Activated CD8-positive, alpha-beta memory T cell treated with anti-CD3 and anti-CD28 coated beads, Interleukin-2, amount 50 U/mL, for 48 hours (primary cell): ENCODE measurements around the gene FNDC3A.
A peak's percentile ranks its signal among the peaks of the same experiment; 100 is the strongest.

ENCODE experiments used
- DNase-seq: peaks from one replicate; pipeline ENCODE4 v3.0.0-alpha.2; 2020

Gene FNDC3A

DNA sequence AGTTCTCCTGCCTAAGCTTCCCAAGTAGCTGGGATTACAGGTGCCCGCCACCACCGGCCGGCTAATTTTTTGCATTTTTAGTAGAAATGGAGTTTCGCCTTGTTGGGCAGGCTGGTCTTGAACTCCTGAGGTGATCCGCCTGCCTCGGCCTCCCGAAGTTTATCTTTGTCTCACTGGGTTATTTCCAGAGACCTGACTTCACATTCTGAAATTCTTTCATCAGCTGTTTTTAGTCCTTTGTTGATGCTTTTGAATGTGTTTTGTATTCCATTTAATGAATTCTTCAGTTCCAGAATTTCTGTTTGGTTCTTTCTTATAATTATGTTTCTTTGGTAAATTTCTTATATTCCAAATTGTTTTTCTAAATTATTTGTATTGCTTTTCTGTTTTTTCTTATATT lies 189.0 kb downstream of the FNDC3A start:
- DNase-seq, result no peak

DNA sequence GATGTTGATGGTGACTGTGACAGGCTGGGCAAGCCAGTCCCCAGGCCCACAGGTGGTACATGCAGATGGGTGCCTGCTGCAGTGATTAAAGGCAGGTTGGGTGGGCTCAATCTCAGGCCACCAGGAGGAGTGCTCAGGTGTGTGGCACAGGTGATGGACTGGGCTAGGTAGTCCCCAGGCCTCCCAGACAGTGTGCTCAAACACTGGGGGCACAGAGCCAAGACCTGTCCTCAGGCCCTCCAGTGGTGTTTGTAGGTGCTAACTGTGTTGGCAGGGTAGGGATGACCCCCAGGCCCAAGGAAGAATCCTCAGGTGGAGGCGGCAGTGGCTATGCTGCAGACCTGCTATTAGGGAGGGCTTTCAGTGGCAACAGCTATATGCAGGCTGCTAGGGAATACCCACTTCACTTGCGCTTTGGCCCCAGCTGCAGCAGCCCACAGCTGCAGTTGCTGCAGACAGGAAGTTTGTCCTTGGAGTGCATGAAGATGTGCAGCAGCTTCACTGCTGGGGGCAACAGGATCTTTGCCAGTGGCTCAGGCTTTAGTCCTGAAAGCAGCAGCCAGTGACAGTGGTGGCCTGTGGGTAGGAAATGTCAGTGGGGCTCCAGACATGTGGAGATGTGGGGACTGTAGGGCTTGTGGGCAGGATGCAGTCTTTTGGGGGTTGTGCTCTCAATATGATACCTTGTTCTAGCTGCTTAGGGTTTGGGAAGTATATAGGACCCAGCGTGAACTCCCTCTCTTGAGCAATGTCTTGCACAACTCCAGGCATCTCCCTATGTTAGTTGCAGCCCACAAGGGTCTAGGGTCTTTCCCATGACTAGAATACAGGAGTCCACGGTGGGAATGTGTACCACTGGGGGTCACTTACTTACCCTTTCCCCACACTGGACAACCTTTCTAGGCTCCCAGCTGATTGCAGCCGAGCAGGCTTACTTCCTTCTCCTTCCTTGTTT lies 190.4 kb downstream of the FNDC3A start:
- DNase-seq, result no peak

DNA sequence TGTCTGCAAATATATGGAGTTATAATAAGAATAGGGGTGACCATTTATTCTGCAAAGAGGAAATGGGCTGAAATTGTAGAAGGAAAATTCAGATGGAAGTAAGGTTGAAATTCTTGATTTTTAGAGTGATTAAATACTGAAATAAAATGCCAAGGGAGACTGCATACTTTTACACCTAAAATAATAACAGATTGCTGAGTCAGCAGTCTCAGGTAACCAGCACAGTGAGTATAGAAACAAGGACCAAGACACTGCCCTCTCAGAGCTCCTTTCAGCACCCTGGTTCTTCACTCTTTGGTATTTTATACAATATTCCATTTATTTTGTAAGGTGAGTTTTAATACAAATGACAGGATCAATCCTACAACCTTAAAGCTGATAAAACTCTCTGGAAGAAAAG lies 195.6 kb downstream of the FNDC3A start:
- DNase-seq, result no peak

DNA sequence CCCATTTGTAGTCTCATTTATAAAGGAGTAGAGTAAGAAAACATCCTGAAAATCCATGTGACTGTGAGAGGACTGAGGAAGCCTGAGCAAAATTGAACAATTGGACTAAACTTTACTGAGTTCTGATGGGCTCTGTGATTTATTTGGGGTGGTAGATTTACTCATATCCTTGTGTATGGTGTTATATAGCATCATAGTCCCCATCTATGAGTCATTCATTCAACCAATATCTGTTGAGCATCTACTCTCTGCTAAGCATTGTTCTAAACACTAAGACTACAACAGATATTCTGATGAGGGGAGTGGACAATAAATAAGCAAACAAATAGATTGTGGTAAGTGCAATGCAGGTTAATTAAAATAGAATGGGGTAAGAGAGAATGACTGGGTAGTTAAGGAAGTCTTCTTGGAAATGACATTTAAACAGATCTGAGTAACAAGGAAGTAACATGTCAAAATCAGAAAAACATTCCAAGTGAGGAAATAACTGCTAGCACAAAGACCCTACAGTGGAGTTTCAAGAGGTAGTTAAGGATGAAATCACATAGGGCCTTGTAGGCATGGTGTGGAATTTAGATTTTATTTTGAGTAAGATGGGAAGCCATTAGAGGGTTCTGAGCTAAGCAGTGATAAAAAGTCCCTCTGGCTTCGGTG lies 208.1 kb downstream of the FNDC3A start:
- DNase-seq, result no peak

DNA sequence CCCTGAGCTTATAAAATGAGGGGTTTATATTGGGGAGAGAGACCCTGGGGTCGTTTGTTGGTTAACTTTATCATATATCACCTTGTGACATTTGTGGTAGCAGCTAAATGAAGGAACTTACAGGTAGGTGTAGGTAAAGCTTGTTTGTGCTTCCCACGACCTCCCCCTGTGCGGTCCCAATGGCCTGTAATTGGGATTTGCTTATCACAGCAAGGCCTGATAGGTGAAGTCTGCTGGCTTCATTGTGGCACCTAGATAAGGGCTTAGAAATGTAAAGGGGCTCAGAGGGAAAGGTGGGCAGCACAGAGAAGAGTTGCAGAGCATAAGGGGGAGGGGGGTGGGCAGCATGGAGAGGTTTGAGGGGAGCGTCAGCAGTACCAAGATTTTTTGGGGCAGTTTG lies 208.9 kb downstream of the FNDC3A start:
- no peak for DNase-seq

GRCh38 chr13:49185264-49185663 lies 209.6 kb downstream of the FNDC3A start:
- DNase-seq, result no peak

- DNase-seq, result no peak
These were observed 215.2 kb downstream of the FNDC3A start for GRCh38 chr13:49190901-49191300.

DNA sequence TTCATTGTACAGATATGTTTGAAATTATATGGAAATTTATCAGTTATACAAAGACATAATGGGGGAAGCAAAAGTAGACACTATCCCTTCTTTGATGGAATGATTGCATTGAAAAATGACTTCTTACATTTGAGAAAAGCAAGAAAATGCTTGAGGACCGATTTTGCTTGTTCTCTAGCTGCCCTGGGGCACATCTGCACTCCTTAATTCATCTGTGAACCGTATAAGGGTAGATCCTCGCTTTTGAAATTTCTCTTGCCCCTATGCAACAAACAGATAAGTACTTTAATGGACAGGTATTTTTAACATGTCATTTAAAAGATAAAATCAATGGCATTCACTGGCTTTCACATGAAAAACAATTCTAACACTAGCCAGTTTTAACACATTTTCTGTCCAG lies 230.9 kb downstream of the FNDC3A start:
- no peak for DNase-seq

- DNase-seq, result no peak
These were observed 232.9 kb downstream of the FNDC3A start for GRCh38 chr13:49208619-49209018.

DNA sequence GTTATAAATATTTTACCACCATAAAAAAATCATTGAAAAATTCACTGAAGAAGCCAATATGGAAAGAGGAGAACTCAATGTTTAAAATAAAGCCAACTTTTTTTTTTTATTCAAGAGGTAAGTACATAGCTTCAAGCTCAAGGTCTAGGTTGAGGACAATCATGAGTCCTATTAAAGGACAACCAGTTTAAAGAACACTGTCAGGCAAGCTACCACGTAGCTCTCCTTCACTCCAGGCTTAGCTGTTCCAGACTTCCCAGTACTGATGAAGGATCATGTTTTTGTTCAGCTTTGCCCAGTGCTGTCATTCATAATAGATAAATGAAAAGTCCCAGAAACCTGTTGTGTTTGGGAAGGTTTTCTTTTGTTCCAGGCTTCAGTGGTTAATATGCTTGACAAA lies 234.4 kb downstream of the FNDC3A start:
- no peak for DNase-seq

DNA sequence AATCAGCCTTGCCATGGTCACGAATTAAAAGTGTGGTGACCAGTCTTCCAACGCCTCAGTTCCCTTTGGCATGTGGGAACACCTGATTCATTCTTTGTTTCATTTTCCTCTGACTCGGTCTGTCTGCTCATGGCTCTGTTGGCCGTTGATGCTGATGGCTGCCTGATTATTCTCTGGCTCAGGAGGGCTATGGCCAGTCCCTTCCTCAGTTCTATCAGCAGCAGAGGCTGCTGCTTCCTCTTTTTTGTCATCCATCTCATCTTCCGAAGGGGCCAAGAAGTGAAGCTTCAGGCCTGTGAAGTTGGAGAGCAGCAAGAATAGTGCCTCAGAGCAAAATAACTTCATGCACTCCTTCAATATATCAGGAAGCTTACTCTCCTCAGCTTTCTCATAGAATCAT lies 235.0 kb downstream of the FNDC3A start:
- DNase-seq, result no peak

GRCh38 chr13:49213539-49213938 lies 237.8 kb downstream of the FNDC3A start:
- DNase-seq, result no peak

- DNase-seq, result no peak
These were observed 238.5 kb downstream of the FNDC3A start for GRCh38 chr13:49213997-49214916.

DNA sequence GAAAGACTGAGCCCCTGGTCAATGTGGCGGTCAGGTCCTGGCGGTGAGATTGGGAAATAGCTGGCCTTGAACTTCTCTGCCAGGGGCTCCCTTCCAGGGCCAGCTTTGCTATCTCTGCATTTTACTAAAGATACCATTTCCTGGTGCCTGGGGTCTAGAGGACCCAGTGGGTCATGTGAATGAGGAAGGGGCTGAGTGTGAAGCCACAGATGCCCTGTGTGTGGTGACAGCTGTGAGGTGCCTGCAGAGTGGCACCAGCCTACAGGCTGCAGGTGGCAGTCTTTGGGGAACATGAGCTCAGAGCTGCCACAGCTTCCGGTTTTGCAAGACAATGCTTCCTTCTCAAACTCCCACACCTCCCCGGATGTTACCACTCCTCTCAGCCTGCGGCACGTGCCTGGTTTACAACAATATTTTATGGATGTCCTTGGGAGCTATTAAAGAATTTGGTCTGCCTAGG lies 239.2 kb downstream of the FNDC3A start:
- peak; percentile 63 for DNase-seq

DNA sequence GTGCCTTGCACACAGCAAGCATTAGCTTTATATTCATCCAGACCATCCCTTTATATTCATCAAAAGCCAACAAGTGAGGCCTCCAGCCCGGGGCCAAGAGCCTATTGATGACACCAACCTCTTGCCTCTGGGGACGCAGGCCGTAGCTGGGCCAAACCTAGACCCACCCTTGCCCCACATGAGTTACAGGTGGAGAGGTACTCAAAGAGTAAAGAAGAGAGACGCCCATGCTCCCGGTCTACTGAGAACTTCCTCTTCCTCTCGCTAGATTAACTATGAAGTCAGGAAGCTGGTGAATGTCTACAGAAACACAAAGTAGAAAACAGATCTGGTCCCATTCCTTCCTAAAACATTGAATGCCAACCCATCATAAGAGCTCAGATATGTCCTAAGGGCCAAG lies 240.6 kb downstream of the FNDC3A start:
- DNase-seq, result no peak

- no peak for DNase-seq
These were observed 242.3 kb downstream of the FNDC3A start for GRCh38 chr13:49217962-49218492.

- no peak for DNase-seq
These were observed 242.9 kb downstream of the FNDC3A start for GRCh38 chr13:49218493-49219051.

DNA sequence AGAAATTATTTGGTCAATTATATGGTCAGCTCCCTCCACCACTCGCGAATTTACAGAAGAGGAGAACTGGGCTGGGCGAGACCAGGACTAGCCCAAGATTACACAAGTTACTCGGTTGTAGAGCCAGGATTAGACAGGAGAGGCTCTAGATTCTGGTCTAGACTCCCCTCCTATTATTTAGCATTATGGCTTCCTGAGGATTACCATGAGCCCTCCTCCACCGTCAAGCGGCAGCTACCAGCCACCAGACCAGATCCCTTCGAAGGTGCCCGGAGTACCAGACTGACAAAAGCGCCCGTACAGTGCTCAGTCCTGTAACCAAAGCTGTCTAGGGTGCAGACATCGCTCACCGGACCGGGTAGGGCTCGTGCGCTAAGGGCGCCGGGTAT lies 243.9 kb downstream of the FNDC3A start:
- no peak for DNase-seq

DNA sequence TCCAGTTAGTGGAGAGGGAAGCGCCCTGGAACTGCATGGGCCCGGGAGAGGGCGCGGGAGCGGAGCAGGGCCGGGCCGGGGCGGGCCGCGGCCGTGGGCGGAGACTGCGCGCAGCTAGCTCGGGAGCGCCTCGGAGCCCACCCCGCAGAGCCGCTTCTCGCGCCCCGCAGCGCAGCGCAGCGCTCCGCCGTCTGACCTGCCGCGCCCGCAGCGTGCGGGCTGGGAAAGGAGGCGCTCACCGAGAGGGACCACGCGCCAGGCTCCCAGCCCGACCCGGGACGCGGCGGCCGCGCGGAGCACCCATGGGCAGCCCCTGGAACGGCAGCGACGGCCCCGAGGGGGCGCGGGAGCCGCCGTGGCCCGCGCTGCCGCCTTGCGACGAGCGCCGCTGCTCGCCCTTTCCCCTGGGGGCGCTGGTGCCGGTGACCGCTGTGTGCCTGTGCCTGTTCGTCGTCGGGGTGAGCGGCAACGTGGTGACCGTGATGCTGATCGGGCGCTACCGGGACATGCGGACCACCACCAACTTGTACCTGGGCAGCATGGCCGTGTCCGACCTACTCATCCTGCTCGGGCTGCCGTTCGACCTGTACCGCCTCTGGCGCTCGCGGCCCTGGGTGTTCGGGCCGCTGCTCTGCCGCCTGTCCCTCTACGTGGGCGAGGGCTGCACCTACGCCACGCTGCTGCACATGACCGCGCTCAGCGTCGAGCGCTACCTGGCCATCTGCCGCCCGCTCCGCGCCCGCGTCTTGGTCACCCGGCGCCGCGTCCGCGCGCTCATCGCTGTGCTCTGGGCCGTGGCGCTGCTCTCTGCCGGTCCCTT lies 244.5 kb downstream of the FNDC3A start, which contains the start of gene MLNR:
MLNR (plus strand) TSS at position 303 of the 820 bp plus-strand sequence; CDS start at position 303, 0 bp downstream.
- peak; percentile 68 for DNase-seq

GRCh38 chr13:49220856-49221589 lies 245.3 kb downstream of the FNDC3A start:
- peak; percentile 58 for DNase-seq

DNA sequence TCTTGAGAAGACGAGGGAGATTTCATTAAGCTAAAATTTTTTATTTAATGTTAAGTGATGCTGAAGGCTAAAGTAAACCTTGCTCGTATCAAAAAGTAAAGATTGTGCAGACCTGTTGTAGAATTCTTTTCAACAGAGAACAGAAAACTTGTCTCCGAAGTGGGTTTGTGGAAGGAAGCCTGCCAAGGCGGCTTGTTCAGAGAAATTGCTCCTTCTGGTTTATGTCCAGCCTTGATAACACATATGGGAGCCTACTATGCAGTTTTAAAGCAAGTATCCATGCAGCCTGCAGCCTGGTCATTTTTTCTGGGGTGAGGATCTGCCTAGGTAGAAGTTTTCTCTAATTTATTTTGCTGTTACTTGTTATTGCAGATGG lies 245.9 kb downstream of the FNDC3A start:
- no peak for DNase-seq
